Endothelial cell of hepatic sinusoid (primary cell): ENCODE results near the gene CRB2.
"Not testable (repeated sequence)": the region's sequence is repeated elsewhere in the genome, so short reads cannot be mapped to it uniquely, and the experiment has no call there.

Experiments
- in situ Hi-C: cut with HindIII; loops from 2 replicates; pipeline ENCODE4 v1.10.0; 2017; ENCODE audit warnings: low sequenced_read_pairs

The CRB2 gene

GRCh38 chr9:123398938-123399337 lies 42.9 kb downstream of the CRB2 start:
- in situ Hi-C loops: not testable (repeated sequence)

- in situ Hi-C loops: no loop called here
Observed at GRCh38 chr9:123399803-123400378, 43.9 kb downstream of the CRB2 start.

- in situ Hi-C loops: no loop called here
Observed at GRCh38 chr9:123400926-123401503, 45.0 kb downstream of the CRB2 start.

- in situ Hi-C loops: no loop called here
Observed at GRCh38 chr9:123401879-123402513, 46.0 kb downstream of the CRB2 start.

- in situ Hi-C loops: no loop called here
Observed at GRCh38 chr9:123402981-123403509, 47.0 kb downstream of the CRB2 start.

- in situ Hi-C loops: no loop called here
Observed at GRCh38 chr9:123406016-123406415, 50.0 kb downstream of the CRB2 start.

- in situ Hi-C loops: no loop called here
Observed at GRCh38 chr9:123406691-123407216, 50.8 kb downstream of the CRB2 start.

GRCh38 chr9:123407217-123407851 lies 51.3 kb downstream of the CRB2 start:
- in situ Hi-C loops: no loop called here

GRCh38 chr9:123408313-123409262 lies 52.6 kb downstream of the CRB2 start:
- in situ Hi-C loops: no loop called here

GRCh38 chr9:123410281-123410910 lies 54.4 kb downstream of the CRB2 start:
- in situ Hi-C loops: no loop called here

- in situ Hi-C loops: no loop called here
Observed at GRCh38 chr9:123411191-123411590, 55.2 kb downstream of the CRB2 start.

GRCh38 chr9:123411636-123412035 lies 55.6 kb downstream of the CRB2 start:
- in situ Hi-C loops: no loop called here

GRCh38 chr9:123412171-123412820 lies 56.3 kb downstream of the CRB2 start:
- in situ Hi-C loops: no loop called here

GRCh38 chr9:123414204-123414603 lies 58.2 kb downstream of the CRB2 start:
- in situ Hi-C loops: no loop called here

- in situ Hi-C loops: no loop called here
Observed at GRCh38 chr9:123414936-123415930, 59.2 kb downstream of the CRB2 start.

GRCh38 chr9:123416176-123416575 lies 60.2 kb downstream of the CRB2 start:
- in situ Hi-C loops: no loop called here

GRCh38 chr9:123417289-123418051 lies 61.5 kb downstream of the CRB2 start:
- in situ Hi-C loops: no loop called here

- in situ Hi-C loops: no loop called here
Observed at GRCh38 chr9:123418052-123418430, 62.0 kb downstream of the CRB2 start.
